Upper lobe of right lung (tissue), 1 donor: ENCODE results near the gene TRABD. TPM values are rescaled to one million over a fixed set of nuclear protein-coding genes. Genes with fewer than 3 reads are reported as not detected.
"Not testable (repeated sequence)": the region's sequence is repeated elsewhere in the genome, so short reads cannot be mapped to it uniquely, and the experiment has no call there.

Experiments used
- ATAC-seq: fragments of 200-7000 bp; cut with Tn5 transposase; one replicate; pipeline ENCODE4 v1.9.1; 2020; ENCODE audit warnings: mild to moderate bottlenecking, moderate library complexity
- DNase-seq: peaks from one replicate; pipeline ENCODE4 v3.0.0-alpha.2; 2020
- H3K27ac ChIP-seq: fragments of 200-600 bp; one replicate; pipeline ENCODE4 v1.8.0; 2022
- H3K27me3 ChIP-seq: fragments of 200-600 bp; one replicate; pipeline ENCODE4 v1.8.0; 2022; ENCODE audit warnings: mild to moderate bottlenecking
- H3K36me3 ChIP-seq: fragments of 200-600 bp; one replicate; pipeline ENCODE4 v1.8.0; 2022
- H3K4me1 ChIP-seq: fragments of 200-600 bp; one replicate; pipeline ENCODE4 v1.8.0; 2022
- H3K4me3 ChIP-seq: fragments of 200-600 bp; one replicate; pipeline ENCODE4 v1.8.0; 2022; ENCODE audit warnings: mild to moderate bottlenecking
- H3K9me3 ChIP-seq: fragments of 200-600 bp; one replicate; pipeline ENCODE4 v1.8.0; 2022
- intact Hi-C: fragments of 100-400 bp; cut with DNase I; formaldehyde crosslinking; loops from one replicate; pipeline ENCODE4 v1.11.0; 2022
- total RNA-seq: library from RNA; stranded (reverse); fragmentation: NEBNext Ultra II Directional; extraction: Animal tissue kit (Norgen Biotek cat#: 25700); gene quantifications from one replicate; pipeline ENCODE4 v1.2.1, GENCODE V29; 2021
- TF ChIP-seq, protein P1 (sequence below): fragments of 200-600 bp; IDR thresholded peaks from one replicate; pipeline ENCODE4 v1.8.0; 2022; ENCODE audit warnings: antibody characterized with exemption
- donor health status: DM: no; HTN: yes; CAD: no; lungs with severe emphysema.

Gene TRABD
- total RNA-seq, 1 donor from 2014 or later = 36.5 TPM

- TF ChIP-seq, protein P1, sequence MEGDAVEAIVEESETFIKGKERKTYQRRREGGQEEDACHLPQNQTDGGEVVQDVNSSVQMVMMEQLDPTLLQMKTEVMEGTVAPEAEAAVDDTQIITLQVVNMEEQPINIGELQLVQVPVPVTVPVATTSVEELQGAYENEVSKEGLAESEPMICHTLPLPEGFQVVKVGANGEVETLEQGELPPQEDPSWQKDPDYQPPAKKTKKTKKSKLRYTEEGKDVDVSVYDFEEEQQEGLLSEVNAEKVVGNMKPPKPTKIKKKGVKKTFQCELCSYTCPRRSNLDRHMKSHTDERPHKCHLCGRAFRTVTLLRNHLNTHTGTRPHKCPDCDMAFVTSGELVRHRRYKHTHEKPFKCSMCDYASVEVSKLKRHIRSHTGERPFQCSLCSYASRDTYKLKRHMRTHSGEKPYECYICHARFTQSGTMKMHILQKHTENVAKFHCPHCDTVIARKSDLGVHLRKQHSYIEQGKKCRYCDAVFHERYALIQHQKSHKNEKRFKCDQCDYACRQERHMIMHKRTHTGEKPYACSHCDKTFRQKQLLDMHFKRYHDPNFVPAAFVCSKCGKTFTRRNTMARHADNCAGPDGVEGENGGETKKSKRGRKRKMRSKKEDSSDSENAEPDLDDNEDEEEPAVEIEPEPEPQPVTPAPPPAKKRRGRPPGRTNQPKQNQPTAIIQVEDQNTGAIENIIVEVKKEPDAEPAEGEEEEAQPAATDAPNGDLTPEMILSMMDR = no peak
- Histone ChIP-seq H3K4me3 (no peak overlapping the region), H3K27ac (no peak overlapping the region), H3K9me3 (no peaks in the 10 kb centered on the region), H3K36me3 (no peaks in the 10 kb centered on the region), H3K27me3 (peaks cover 11% of the 10 kb centered on the region), H3K4me1 (no peaks in the 10 kb centered on the region)
- intact Hi-C loops = loop anchor here (10.0 kb wide), 1 partner anchor 71 kb away; no protein-coding TSS in a partner anchor
- DNase-seq (no peak), ATAC-seq (no peak)
These were observed 41.6 kb upstream of the TRABD start for GRCh38 chr22:50144005-50144614.

DNA sequence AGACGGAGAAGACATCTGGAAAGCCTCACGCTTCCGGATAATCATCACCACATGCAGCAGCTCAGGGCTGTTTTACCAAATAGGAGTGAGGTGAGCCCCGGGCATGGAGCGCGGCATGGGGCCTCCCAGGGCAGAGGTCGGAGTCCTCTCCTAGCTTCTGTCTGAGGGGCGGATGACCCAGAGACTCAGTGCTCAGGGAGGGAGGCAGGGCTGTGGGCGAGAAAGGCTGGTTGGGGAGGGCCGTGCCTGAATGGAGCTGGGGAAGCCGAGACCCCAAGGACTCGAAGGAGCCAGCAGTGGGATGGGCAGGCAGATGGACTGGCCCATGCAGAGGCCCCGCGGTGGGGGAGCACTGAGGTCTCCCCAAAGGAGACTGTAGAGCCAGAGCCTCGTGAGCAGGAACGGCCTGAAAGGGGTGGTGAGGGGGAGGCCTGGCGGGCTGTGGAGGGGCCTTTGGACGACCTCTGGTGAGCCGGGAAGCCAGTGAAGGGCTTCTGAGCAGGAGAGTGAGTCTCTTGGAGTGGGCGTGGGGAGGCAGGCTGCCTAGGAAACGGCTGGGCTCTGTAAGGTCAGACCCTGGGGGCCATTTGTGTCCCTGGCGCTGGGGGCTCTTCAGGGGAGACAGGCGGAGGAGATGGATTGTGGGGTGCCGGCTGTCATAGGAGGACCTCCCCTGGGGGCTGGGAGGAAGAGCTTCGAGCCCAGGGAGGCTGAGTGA, 39.8 kb upstream of the TRABD start:
- ATAC-seq (no peak), DNase-seq (no peak)
- Histone ChIP-seq H3K36me3 (no peaks in the 10 kb centered on the region), H3K27ac (no peak overlapping the region), H3K9me3 (no peaks in the 10 kb centered on the region), H3K27me3 (peaks cover 11% of the 10 kb centered on the region), H3K4me1 (no peaks in the 10 kb centered on the region), H3K4me3 (no peak overlapping the region)
- intact Hi-C loops = loop anchor here (10.0 kb wide), 1 partner anchor 69 kb away; no protein-coding TSS in a partner anchor
- TF ChIP-seq, protein P1 = no peak

DNA sequence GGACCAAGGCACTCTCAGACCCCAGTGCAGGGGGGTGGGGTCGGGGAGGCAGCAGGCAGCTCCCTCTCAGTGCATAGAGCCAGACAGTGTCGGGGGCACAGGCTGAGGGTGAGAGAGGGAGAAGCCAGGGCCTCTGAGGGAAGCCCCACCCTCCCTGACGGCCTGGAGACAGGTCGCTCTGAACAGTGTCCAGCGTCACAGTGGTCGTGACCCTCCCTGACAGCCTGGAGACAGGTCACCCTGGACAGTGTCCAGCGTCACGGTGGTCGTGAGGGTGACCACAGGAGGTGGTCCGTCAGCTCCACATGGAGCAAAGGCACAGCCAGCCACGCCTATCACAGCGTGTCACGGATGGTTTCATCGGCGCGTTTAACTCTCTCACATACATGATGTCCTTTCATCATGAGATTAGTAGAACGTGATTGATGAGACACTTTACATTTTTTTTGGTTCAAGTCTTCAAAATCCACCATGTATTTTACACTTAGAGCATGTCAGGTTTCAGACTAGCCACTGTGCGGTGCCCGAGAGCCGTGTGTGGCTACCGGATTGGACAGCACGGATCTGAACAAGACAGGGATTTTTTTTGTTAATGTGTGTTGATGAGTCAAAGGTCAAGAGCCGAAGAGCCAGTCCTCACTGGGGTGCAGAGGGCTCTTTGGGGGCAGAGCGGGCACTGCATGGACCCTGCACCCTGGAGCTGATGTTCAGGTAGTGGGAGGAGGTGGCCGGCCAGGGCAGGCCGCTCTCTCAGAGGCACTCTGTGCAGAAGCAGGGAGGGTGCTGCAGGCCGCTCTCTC, 39.1 kb upstream of the TRABD start:
- no peak overlapping the region for H3K27ac ChIP-seq
- DNase-seq = peak; percentile 77
- intact Hi-C loops = loop anchor here (10.0 kb wide), 1 partner anchor 68 kb away; no protein-coding TSS in a partner anchor
- peak; percentile 55 for ATAC-seq
- no peaks in the 10 kb centered on the region for H3K4me1 ChIP-seq
- no peak overlapping the region for H3K4me3 ChIP-seq
- H3K9me3 ChIP-seq = no peaks in the 10 kb centered on the region
- TF ChIP-seq, protein P1 = peak; percentile 74
- H3K27me3 ChIP-seq = peaks cover 11% of the 10 kb centered on the region
- no peaks in the 10 kb centered on the region for H3K36me3 ChIP-seq

DNA sequence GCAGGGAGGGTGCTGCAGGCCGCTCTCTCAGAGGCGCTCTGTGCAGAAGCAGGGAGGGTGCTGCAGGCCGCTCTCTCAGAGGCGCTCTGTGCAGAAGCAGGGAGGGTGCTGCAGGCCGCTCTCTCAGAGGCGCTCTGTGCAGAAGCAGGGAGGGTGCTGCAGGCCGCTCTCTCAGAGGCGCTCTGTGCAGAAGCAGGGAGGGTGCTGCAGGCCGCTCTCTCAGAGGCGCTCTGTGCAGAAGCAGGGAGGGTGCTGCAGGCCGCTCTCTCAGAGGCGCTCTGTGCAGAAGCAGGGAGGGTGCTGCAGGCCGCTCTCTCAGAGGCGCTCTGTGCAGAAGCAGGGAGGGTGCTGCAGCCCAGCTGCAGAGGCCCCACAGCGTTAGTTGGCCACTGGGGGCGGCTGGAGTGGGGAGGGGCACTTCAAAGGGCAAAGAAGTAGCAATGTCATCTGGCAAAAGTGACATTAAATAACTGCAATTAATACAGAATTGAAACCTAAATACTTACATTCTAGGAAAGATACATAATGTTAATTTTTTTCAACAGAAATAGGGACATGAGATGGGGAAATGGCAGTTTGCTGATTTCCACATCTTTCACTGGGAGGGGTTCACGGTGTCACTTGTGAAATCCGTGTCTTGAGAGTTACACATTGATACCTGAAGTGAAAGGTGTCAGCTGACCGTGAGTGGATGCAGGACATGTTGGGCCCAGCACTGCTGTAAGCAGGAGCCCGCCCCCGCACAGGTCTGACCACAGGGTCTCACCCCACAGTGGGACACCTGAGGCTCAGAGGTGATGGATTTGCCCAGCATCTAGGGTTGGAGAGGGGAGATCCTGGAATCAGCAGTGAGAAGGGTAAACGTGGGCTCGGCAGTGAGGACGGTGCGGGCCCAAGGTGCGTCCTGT, 38.2 kb upstream of the TRABD start:
- not testable (repeated sequence) for DNase-seq, H3K4me1 ChIP-seq, H3K36me3 ChIP-seq, ATAC-seq, H3K27ac ChIP-seq, H3K9me3 ChIP-seq, H3K4me3 ChIP-seq
- peaks cover 11% of the 10 kb centered on the region for H3K27me3 ChIP-seq
- intact Hi-C loops = loop anchor here (10.0 kb wide), 1 partner anchor 67 kb away; no protein-coding TSS in a partner anchor

DNA sequence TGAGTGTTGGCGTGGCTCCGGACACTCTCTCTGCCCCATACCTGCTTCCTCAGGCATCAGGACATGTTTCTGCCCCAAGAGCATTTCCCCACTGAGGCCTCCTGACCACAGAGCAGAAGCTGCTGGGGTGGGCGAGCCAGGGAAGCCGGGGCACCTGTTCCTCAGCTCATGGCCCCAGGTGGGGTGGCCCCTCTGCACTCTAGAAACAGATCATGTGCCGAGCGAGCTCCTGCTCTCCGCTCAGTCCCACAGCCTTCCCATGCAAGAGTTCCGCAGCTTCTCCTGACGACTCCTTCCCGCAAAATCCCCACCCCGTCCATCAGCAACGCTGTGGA, 37.6 kb upstream of the TRABD start:
- TF ChIP-seq, protein P1 = no peak

More for the DNA sequence above, 37.6 kb upstream of the TRABD start:
- Histone ChIP-seq H3K27ac (no peak overlapping the region), H3K36me3 (no peaks in the 10 kb centered on the region), H3K27me3 (peaks cover 11% of the 10 kb centered on the region), H3K9me3 (no peaks in the 10 kb centered on the region), H3K4me1 (no peaks in the 10 kb centered on the region), H3K4me3 (no peak overlapping the region)
- DNase-seq = no peak
- intact Hi-C loops = loop anchor here (10.0 kb wide), 1 partner anchor 67 kb away; no protein-coding TSS in a partner anchor
- ATAC-seq = no peak
